ENCODE measurements around the gene TET2.

- TF ChIP-seq CTCF (IDR thresholded peaks at IDR 0.05): no peak
- TF ChIP-seq POLR2A (IDR thresholded peaks at IDR 0.05): no peak
Measured at GRCh38 chr4:105150503-105150902, 3.8 kb downstream of the TET2 start.
